Measurements from ENCODE around the gene KRT74. TPM values are rescaled to one million over a fixed set of nuclear protein-coding genes. Genes with fewer than 3 reads are reported as not detected.

The KRT74 gene
- total and polyA plus RNA-seq, 4 donors = not detected

DNA sequence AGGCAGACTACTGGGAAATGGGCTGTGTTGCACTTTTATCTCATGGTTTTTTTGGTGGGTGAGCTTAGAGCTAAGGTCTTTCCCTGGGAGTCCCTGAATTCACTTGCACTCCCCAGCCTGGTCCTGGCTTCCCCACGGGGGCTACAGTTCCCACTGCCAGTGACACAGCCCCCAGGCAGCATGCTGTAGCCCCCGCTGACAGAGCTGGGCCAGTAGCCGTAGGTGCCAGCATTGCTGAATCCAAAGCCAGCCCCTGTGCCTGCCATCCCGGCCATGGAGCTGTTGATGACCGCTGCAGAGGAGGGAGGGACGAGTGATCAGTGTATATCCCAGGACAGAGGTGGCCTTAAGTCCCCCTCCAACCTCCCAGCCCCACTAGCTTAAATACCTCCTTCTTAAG, 34.5 kb upstream of the KRT74 start:
- H3K27me3 ChIP-seq (ENCODE audit: control insufficient read depth in 3 of 3, insufficient read depth in 3 of 3, low read length in 2 of 3) = peaks cover 0 to 25% (median 24%) of the 10 kb centered on the region in 3 donors

GRCh38 chr12:52607314-52607713, 33.7 kb upstream of the KRT74 start:
- Histone ChIP-seq H3K36me3 (ENCODE audit: control insufficient read depth in 4 of 4, insufficient read depth in 4 of 4, low read length in 4 of 4) (no peaks in the 10 kb centered on the region), H3K27ac (ENCODE audit: low read depth in 1 of 2, low read length in 1 of 2) (no peak overlapping the region), H3K9me3 (ENCODE audit: control insufficient read depth in 4 of 4, insufficient read depth in 3 of 4, low read length in 3 of 4) (no peaks in the 10 kb centered on the region), H3K4me1 (ENCODE audit: control insufficient read depth in 5 of 5, insufficient read depth in 5 of 5, low read length in 5 of 5) (no peaks in the 10 kb centered on the region), H3K4me3 (no peak overlapping the region), H3K27me3 (ENCODE audit: control insufficient read depth in 3 of 3, insufficient read depth in 3 of 3, low read length in 2 of 3) (peaks cover 0 to 34% (median 31%) of the 10 kb centered on the region in 3 donors), H3K9ac (ENCODE audit: insufficient read depth in 1 of 2, low read length in 2 of 2) (no peak overlapping the region)
- TF ChIP-seq CTCF (IDR thresholded peaks at IDR 0.05; ENCODE audit: control extremely low read depth, extremely low read depth) = no peak
- DNase-seq = peak in 1 of 3 donors; percentile 4
- 58 to 59% methylated on average over 1 of the region's 1 CpG for WGBS, 2 donors
- ATAC-seq (ENCODE audit: insufficient read depth, low FRiP score) = no peak

More for the DNA sequence above, 34.5 kb upstream of the KRT74 start:
- TF ChIP-seq CTCF (IDR thresholded peaks at IDR 0.05; ENCODE audit: control extremely low read depth, extremely low read depth) = no peak
- 79 to 88% methylated on average over 6 of the region's 6 CpGs for WGBS, 2 donors
- H3K27ac ChIP-seq (ENCODE audit: low read depth in 1 of 2, low read length in 1 of 2) = no peak overlapping the region
- no peaks in the 10 kb centered on the region for H3K9me3 ChIP-seq (ENCODE audit: control insufficient read depth in 4 of 4, insufficient read depth in 3 of 4, low read length in 3 of 4)
- H3K36me3 ChIP-seq (ENCODE audit: control insufficient read depth in 4 of 4, insufficient read depth in 4 of 4, low read length in 4 of 4) = no peaks in the 10 kb centered on the region
- H3K4me1 ChIP-seq (ENCODE audit: control insufficient read depth in 5 of 5, insufficient read depth in 5 of 5, low read length in 5 of 5) = no peaks in the 10 kb centered on the region
- no peak for ATAC-seq (ENCODE audit: insufficient read depth, low FRiP score)
- H3K4me3 ChIP-seq = no peak overlapping the region
- no peak overlapping the region for H3K9ac ChIP-seq (ENCODE audit: insufficient read depth in 1 of 2, low read length in 2 of 2)
- DNase-seq = peak in 1 of 3 donors; percentile 9

- peaks cover under 1 to 40% (median 37%) of the 10 kb centered on the region in 3 donors for H3K27me3 ChIP-seq (ENCODE audit: control insufficient read depth in 3 of 3, insufficient read depth in 3 of 3, low read length in 2 of 3)
- H3K9ac ChIP-seq (ENCODE audit: insufficient read depth in 1 of 2, low read length in 2 of 2) = no peak overlapping the region
- H3K4me3 ChIP-seq = no peak overlapping the region
- ATAC-seq (ENCODE audit: insufficient read depth, low FRiP score) = no peak
- no peak overlapping the region for H3K27ac ChIP-seq (ENCODE audit: low read depth in 1 of 2, low read length in 1 of 2)
- H3K9me3 ChIP-seq (ENCODE audit: control insufficient read depth in 4 of 4, insufficient read depth in 3 of 4, low read length in 3 of 4) = peaks cover 0 to 1% (median 0%) of the 10 kb centered on the region in 4 donors
- peak in 1 of 3 donors; percentile 5 for DNase-seq
- H3K4me1 ChIP-seq (ENCODE audit: control insufficient read depth in 5 of 5, insufficient read depth in 5 of 5, low read length in 5 of 5) = no peaks in the 10 kb centered on the region
- TF ChIP-seq CTCF (IDR thresholded peaks at IDR 0.05; ENCODE audit: control extremely low read depth, extremely low read depth) = no peak
- 75 to 79% methylated on average over 7 of the region's 7 CpGs for WGBS, 2 donors
- H3K36me3 ChIP-seq (ENCODE audit: control insufficient read depth in 4 of 4, insufficient read depth in 4 of 4, low read length in 4 of 4) = no peaks in the 10 kb centered on the region
Measured at GRCh38 chr12:52606581-52607218, 33.1 kb upstream of the KRT74 start.
